GM19238 (cell line): ENCODE data around the gene DCAF12.
A peak's percentile ranks its signal among the peaks of the same experiment; 100 is the strongest.
"Not testable (repeated sequence)": the region's sequence is repeated elsewhere in the genome, so short reads cannot be mapped to it uniquely, and the experiment has no call there.

Experiments used
- DNase-seq: peaks from one replicate; pipeline ENCODE4 v3.0.0; 2011; ENCODE audit warnings: low spot score; ENCODE audit not compliant: insufficient read length

Gene DCAF12

DNA sequence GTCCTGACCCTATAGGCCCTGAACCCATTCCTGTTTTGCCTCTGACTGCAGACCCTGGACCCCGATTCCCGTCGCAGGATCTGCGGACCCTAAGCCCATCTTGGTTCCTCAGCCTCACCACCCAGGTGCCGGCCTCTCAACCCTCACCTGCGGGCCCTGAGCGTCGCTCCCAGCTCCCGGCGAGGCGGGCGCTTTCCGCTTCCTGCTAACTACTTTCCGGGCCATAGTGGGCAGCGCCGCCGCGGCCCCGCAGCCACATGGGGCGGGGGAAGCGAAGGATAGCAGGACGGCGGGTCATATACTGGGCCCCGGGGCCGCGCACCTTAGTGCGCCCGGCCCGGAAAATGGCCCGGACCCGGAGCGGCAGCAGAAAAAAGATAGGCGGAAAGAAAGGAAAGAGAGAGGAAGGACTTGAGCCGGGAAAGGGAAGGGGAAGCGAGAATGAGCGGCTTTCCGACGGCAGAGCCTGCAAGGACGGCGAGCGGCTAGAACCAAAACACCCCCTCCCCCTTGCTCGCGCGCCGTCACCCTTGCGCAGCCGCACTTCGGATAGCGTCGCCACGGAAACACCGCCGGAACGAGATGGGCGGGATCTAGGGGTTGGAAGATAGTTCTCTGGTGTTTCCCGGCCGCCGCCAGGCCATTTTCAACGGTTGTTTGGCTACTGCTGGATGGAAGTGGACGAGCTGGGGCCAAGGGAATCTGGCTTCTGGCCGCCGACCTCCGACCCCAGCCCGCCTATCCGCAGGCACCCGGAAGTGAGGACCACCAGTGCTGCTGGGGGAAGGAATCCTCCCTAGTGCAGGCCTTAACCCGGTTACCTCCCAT, at the start of gene DCAF12:
Gene DCAF12 (minus strand): TSS at position 492 of the 828 bp plus-strand sequence. CDS start 267 bp downstream, at position 225.
- peak; percentile 88 for DNase-seq

DNA sequence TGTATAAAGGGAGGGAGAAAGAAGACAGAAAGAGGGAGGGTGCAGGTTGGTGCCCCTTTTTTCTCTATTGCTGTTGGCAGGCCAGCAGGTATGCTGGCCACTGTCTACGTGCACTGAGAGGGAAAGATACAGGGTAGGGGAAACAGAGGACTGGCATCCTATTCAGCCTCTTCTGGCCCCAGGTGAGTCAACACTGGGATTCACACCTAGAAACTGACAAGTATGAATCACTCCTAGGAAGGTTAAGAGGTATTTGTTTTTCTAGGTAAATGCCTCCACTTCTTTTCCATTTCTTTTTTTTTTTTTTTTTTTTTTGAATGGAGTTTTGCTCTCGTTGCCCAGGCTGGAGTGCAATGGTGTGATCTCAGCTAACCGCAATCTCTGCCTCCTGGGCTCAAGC, 49.6 kb upstream of the DCAF12 start:
- no peak for DNase-seq

DNA sequence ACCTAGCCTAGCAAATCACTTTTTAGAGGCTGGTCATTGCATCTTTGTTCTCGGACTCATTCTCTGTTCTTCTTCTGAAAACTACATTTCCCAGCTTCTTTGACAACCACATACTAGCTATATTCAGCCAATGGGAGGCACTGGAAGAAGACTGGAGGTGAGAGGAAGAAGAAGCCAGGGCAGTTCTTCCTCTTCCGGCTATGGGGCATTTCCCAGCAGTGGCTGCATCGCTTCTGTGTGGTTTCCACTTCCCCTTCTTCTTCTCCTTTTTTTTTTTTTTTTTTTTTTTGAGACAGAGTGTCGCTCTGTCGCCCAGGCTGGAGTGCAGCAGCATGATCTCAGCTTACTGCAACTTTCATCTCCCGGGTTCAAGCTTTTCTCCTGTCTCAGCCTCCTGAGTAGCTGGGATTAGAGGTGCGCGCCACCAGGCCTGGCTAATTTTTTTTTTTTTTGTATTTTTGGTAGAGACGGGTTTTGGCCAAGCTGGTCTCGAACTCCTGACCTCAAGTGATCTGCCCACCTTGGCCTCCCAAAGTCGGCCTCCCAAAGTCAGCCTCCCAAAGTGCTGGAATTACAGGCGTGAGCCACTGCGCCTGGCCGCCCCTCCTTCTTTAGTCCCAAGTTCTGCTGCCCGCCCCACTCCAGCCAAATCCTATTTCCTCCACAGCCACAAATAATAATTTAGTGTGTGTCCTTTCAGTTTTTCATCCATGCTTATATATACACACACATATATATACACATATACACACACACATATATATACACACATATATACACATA, 45.4 kb upstream of the DCAF12 start:
- no peak for DNase-seq

DNA sequence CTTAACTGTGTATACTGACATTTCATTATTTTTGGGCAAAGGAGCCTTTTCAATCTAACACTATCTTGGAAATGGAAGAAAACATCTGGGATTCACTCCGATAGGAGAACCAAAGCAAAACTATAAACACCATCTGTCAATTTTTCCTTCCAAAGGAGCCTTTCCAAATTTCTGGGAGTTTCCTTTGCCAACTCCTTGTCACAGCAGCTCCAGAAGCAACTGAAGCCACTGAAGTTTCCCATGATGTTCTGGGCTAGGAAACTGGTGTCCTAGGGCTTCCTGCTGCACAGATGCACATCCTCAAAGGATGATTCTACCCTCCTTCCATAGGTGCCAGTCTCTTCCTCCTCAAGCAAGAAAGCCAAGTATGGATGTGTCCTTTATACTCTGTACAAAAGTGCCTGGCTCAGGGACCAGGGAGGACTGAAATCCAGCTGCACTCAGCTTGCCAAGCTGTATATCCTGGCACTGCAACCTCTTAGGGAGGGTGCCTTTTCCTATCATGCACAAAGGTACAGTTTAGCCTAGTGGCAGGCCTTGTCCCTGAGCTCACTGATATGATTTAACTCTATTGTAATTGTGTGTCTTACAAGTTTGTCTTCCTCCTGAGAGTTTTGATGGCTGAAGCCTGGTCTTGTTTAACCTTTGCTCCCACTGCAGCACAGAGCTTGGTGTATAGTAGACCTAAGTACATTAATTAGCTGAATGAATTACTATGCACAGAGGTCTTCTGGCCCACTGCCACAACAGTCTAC, 43.9 kb upstream of the DCAF12 start:
- no peak for DNase-seq

DNA sequence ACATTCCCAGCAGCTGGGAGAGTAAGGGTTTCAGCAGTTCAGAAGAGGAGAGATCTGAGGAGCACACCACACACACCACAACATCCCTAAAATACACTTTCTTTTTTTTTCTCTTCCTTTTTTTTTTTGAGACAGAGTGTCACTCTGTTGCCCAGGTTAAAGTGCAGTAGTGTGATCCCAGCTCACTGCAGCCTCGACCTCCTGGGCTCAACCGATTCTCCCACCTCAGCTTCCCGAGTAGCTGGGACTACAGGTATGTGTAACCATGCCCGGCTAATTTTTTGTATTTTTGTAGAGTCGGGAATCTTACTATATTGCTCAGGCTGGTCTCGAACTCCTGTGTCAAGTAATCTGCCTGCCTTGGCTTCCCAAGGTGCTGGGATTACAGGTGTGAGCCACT, 42.6 kb upstream of the DCAF12 start:
- DNase-seq: no peak

DNA sequence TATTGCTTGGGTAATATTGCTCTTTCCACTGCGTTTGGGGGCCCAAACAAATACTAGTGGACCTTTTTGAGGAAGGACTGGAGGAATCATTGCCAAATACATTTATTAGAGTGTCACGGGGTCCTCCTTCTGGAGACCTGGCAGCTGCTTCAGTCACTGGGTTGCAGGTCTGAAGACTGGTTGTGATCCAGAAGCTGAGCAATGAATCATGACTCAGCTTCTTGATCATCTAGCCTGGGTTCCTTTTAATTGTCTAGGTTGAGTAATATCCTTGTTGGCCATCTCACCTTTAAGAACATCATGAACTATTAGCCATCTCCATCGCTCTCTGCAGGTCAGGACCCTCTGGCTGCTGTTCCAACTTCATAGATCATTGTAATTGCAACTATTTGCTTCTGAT, 36.9 kb upstream of the DCAF12 start:
- no peak for DNase-seq

DNA sequence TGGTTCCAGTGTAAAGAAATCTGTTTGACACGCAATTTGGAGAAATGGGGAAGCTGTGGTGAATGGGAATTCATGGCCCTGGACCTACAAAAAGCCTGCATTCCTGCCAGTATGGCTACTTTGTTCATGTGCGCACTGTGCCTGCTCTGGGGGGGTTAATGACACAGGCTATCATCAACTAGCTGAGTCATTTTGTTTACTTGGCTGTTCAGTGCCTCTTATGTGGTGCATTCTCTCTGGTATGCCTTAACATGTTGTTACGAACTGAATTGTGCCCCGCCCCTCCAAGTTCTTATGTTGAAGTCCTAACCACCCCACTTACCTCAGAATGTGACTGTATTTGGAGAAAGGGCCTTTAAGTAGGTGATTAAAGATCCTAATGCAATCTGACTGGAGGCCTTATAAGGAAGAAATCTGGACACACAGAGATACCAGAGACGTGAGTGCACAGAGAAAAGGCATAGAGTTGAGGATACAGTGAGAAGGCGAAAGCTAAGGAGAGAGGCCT, 31.9 kb upstream of the DCAF12 start:
- no peak for DNase-seq

DNA sequence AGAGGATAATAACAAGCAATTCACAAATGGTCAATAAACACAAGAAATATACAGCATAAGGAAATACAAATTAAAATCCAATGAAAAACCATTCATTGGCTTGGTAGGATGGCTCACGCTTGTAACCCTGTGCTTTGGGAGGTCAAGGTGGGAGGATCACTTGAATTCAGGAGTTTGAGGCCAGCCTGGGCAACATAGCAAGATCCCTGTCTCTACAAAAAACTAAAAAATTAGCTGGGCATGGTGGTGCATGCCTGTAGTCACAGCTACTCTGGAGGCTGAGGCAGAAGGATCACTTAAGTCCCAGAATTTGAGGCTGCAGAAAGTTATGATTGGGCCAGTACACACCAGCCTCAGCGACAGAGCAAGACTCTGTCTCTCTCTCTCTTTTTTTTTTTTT, 31.4 kb upstream of the DCAF12 start:
- no peak for DNase-seq

DNA sequence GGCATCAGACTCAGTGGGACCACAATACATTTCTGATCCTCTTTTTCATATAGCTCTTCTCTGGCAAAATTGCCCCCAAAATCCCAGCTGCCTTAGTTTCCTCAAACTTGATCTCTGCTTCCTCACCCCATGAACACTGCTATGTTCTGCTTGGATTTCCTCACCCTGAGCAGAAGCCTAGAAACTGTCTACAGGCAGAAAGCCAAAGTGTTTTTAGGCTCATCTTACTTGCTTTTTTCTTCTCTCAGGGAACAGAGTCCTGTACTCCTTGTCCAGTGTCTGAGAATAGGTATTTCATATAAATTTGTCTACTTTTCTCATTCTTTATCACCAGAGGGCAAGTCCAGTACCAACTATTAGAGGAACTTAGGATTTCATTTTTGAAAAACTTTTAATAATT, 30.8 kb upstream of the DCAF12 start:
- no peak for DNase-seq

DNA sequence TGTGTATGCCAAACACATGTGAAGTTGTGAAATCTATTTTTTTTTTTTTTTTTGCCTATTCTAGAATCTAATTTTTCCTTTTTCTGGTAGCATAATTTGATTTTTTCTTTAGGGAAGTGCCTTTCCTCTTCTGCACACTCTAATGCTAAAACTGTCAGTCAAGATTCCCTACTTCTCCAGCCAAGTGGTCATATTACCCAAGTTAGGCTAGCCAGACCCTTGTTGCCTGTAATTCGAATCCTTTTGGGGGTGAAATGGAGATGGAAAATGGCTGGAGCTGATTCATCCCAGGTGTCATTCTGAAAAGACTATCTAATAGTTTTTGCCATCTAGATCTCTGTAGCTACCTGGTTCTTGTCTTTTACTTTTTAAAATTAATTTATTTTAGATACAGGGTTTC, 27.6 kb upstream of the DCAF12 start:
- DNase-seq: no peak

DNA sequence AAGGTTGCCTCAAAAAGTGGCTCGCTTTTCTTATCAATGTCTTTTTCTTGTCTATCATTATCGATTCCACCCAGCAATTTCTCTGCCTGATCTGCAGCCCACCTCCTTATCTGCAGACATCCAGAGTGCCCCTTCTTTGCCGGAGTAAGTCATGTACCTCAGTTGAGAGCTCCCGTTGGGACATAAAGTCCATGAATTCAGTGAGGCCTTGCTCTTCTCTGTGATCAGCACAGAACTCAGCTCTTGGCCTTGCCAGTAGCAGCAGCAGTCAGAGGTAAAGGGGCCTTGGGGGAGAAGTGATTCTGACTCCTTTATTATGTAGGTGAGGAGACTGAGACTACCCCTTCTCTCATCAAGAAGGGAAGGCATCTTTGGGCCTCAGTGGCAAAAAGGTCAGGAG, 24.9 kb upstream of the DCAF12 start:
- no peak for DNase-seq

DNA sequence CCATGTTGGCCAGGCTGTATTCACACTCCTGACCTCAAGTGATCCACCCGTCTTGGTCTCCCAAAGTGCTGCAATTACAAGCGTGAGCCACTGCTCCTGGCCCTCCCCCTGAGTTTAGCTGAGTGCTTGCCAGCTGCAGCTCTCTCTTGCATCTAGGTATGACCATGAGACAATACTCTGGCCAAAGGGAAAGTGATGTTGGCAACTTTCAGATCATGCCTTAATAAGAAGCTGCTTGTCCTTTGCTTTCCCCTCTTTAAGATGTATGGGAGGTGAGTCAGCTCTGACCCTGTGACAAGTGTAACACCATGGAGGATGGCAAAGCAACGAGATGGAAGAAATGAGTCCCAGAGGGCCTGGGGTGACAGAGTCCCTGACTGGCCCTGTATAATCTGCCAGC, 18.7 kb upstream of the DCAF12 start:
- DNase-seq: no peak

DNA sequence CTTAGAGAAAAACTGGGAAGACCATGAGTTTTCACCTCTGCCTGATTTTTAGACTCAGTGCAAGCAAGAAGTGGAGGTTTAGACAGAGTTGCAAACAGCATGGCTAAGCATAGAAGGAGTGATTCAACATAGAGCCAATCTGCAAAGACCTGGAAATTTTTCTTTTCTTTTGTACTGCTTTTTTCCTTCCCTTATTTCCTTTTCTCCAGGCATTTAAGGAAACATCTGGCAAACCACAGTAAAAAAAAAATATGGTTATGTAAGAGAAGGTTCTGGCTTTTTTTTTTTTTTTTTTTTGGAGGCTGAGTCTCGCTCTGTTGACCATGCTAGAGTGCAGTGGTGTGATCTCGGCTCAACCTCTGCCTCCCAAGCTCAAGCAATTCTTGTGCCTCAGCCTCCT, 16.6 kb upstream of the DCAF12 start:
- DNase-seq: no peak

DNA sequence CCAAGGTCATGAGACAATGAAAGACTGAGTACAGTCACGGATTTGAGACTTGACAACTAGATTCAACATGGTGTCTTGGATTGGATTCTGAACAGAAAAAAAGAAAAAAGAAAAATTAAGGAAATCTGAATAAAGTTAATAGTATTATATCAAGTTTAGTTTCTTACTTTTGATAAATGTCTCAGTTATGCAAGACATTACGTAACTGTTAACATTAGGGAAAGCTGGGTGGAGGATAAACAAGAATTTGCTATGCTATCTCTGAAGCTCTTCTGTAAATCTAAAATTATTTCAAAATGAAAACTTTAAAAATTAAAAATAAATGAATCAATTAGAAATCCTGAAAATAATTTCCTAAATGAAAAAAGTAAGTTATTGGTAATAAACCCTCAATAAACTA, 14.4 kb upstream of the DCAF12 start:
- DNase-seq: no peak

DNA sequence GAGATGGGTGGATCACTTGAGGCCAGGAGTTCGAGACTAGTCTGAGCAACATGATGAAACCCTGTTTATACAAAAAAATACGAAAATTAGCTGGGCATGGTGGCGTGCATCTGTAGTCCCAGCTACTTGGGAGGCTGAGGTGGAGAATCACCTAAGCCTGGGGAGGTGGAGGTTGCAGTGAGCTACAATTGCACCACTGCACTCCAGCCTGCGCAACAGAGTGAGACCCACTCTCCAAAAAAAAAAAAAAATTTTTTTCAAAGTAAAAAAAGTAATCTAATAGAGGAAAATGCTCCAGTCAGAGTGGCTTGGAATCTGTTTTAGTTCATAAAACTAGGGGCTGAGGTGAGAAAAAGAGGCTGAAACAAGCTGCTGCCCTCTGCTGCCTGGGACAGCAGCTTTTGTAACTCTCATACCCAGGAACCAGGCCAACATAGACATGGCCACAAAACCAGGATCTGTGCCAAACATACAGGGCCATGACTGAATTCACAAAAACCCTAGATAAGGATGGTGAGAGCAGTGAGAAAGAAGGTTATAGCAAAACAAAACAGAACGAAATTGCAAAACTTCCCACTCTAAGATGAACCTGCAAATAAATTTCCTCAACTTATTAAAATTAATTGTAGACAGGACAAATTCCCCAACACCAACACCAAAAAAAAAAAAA, 13.1 kb upstream of the DCAF12 start:
- no peak for DNase-seq

DNA sequence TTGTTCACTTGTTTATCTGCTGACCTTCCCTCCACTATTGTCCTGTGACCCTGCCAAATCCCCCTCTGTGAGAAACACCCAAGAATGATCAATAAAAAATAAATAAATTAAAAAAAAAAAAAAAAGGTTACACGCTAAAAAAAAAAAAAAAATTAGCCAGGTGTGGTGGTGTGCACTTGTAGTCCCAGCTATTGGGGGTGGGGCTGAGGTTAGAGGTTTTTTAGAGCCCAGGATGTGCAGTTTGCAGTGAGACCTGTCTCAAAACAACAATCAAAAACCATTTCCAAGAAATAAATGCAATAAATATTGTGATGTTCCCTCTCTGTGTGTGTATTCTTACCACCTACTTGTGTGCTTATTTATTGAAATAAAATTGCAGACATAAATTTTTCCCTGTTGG, 12.1 kb upstream of the DCAF12 start:
- DNase-seq: not testable (repeated sequence)

DNA sequence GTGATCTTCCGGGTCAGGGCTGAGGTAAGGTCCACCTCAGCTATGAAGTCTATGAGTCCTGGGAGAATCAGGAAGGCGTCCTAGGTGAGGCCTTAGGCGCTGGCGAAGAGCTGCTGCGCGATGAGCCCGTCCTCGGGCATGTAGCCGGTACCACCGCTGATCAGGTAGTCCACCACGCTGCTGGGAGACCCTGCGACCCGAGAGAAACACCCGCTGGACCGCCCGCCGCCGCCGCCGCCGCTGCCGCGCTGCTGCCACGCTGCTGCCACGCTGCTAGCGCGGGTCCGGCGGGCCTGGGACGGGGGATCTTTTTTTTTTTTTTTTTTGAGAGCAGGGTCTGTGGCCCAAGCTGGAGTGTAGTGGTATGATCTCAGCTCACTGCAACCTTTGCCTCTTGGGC, 8.0 kb upstream of the DCAF12 start:
- no peak for DNase-seq

DNA sequence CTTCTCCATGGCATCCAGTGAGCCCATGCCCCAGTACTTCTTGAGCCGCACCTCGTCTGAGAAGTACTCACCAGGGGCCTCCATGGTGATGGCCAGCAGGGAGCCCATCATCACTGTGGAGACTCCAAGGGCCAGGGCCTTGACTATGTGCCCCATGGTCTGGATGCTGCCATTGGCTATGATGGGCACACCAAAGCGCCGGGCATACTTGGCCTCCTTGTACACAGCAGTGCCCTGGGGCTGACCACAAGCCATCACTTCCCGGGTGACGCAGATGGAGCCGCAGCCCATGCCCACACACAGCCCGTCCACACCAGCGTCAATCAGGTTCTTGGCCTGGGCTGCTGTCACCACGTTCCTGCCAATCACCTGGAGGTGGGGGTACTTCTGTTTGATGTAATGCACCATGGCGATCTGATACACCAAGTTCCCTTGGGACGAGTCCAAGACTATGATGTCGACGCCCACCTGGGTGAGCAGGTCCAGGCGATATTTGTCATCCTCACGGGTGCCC, 7.0 kb upstream of the DCAF12 start:
- no peak for DNase-seq

DNA sequence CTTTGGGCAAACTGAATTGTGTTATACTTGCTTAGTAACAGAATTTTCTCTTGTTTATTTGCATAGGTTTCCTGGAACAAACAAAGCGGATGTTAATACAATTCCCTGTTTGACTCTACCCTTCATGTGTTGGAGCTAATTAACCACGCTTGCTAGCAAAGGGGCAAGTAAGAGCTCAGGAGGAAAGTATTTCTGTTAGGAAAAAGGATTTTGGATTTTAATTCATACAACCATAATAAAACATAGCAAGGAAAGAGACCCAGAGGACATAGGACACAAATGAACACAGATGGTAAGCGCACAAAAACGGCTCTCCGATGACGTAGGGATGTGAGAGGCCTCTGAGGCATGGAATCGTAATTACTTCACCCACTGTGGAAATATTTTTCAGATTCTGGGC, 5.1 kb upstream of the DCAF12 start:
- DNase-seq: no peak

DNA sequence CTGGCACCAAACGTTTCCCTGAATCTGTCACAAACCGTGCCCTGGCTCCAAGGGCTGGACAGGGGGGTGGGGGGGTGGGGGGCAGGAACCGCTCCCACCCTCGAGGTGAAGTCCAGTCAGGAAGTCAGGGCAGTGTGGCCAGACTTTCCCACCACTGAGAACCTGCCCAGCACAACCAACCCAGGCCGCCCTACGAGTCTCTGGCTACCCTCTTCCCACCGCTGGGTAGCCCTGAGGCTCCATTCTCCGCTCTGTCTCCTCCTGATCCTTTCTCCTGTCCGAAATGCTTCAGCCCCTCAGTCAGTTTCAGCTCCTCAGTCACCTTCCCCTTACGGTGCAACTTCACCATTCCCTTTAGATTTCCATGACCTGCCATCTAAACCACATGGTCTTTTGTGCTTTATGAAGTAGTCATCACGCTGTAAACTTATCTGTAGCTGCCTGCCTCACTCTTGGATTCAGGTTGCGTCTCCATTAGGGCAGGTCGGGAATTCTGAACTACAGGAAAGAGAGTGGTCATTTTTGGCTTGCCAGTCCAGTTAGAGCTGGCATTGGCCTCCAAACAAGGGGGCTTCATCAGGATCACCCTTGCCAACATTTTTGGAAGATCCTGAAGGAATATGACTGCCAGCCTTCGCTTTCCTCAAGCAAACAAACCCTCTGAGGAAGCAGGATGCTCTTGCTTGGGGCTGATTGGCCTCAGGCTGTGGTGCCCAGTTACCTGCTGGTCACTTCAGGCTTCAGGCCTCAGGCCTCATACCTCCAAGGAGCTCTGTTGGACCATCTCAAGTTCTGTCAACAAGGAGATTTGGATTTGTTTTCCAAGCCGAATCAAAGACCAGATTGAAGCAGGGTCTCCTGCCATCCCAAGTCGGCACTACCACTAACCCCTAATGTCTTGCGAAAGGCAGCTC, 794 bp upstream of the DCAF12 start:
- no peak for DNase-seq
